ENCODE measurements around the gene TLX3.

TLX3 gene

DNA sequence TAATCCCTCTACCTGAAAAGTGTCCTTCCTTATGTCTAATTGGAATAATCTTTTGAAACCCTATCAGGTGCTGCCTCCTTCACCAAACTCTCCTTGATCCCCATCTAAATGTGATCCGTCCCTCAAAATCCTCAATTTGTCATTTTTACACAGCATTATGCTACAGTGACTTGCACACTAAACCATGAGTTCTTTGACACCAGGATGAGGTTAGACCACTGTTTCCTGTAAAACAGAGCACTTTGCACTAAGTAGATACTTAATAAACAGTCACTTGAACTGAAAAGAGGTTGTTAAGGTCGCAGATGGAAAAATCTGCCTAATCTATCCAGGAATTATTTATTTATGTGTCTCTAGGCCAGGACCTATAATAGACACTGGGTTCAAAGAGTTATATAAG is 44.2 kb upstream of the TLX3 start:
- H3K27ac ChIP-seq (ENCODE audit: low read length), result no peak overlapping the region
- H3K4me3 ChIP-seq (ENCODE audit: low read length), result no peak overlapping the region
- H2AFZ ChIP-seq (ENCODE audit: low read depth, low read length), result no peak overlapping the region
- H3K9me3 ChIP-seq (ENCODE audit: insufficient read depth, low read length), result no peaks in the 10 kb centered on the region
- no peak overlapping the region for H3K4me2 ChIP-seq (ENCODE audit: low read length)
- no peaks in the 10 kb centered on the region for H4K20me1 ChIP-seq (ENCODE audit: insufficient read depth, low read length)
- H3K36me3 ChIP-seq (replicated peaks; ENCODE audit: low read depth, low read length), result no peaks in the 10 kb centered on the region
- H3K27me3 ChIP-seq (ENCODE audit: low read depth, low read length), result peaks cover 32% of the 10 kb centered on the region
- TF ChIP-seq, protein P1, sequence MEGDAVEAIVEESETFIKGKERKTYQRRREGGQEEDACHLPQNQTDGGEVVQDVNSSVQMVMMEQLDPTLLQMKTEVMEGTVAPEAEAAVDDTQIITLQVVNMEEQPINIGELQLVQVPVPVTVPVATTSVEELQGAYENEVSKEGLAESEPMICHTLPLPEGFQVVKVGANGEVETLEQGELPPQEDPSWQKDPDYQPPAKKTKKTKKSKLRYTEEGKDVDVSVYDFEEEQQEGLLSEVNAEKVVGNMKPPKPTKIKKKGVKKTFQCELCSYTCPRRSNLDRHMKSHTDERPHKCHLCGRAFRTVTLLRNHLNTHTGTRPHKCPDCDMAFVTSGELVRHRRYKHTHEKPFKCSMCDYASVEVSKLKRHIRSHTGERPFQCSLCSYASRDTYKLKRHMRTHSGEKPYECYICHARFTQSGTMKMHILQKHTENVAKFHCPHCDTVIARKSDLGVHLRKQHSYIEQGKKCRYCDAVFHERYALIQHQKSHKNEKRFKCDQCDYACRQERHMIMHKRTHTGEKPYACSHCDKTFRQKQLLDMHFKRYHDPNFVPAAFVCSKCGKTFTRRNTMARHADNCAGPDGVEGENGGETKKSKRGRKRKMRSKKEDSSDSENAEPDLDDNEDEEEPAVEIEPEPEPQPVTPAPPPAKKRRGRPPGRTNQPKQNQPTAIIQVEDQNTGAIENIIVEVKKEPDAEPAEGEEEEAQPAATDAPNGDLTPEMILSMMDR (IDR thresholded peaks at IDR 0.05; ENCODE audit: low read depth, low read length), result no peak
- no peak for TF ChIP-seq EZH2phosphoT487 (IDR thresholded peaks at IDR 0.05; ENCODE audit: low read depth)
- H3K79me2 ChIP-seq (ENCODE audit: low read length), result no peaks in the 10 kb centered on the region
- H3K4me1 ChIP-seq (ENCODE audit: low read length), result no peaks in the 10 kb centered on the region
- H3K9ac ChIP-seq (ENCODE audit: low read length), result no peak overlapping the region

DNA sequence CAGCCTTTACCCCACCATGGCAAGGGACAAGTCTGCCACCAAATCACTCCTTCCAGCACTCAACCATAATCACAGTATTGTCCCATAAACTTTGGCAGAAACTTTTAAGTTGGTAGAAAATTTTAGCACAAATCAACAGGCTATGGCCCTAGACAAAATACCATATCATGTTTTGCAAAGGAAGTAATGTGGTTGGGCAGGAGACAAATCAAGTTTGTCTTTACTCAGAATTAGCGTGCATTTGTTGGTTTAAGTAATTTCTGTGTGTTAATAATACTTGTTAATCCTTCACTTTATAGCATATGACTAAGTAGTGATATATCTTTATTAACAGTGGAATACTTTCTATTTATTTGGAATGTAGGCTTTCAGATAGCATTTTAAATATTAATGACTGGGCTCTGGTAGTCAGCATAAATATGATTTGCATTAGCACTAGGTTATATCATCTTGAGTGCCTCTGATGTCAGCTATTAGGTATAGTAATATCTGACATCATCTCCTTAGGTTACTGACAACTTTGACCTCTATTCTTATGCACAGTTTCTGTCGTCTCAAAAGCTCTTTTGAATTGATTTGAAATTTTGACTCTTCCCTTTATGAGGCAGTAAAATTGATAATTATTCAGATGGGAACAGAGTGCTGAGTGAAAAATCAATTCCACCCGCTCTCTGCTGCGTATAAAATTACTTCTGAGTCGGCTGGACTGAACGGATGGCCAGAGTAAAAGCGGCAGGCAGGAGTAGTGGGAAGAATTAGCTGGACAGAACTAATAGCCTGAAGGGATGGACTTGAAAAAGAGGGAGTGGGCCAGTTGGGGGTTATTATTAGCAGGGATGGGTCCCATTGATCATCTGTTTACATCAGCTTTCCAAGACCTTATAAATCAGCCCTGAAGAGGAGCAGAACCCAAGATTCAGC is 40.1 kb upstream of the TLX3 start:
- Histone ChIP-seq H3K36me3 (replicated peaks; ENCODE audit: low read depth, low read length) (no peaks in the 10 kb centered on the region), H3K4me1 (ENCODE audit: low read length) (no peaks in the 10 kb centered on the region), H4K20me1 (ENCODE audit: insufficient read depth, low read length) (no peaks in the 10 kb centered on the region), H3K27me3 (ENCODE audit: low read depth, low read length) (peaks cover 42% of the 10 kb centered on the region), H3K9ac (ENCODE audit: low read length) (no peak overlapping the region), H3K79me2 (ENCODE audit: low read length) (no peaks in the 10 kb centered on the region), H2AFZ (ENCODE audit: low read depth, low read length) (no peak overlapping the region), H3K9me3 (ENCODE audit: insufficient read depth, low read length) (no peaks in the 10 kb centered on the region), H3K27ac (ENCODE audit: low read length) (no peak overlapping the region), H3K4me3 (ENCODE audit: low read length) (no peak overlapping the region), H3K4me2 (ENCODE audit: low read length) (no peak overlapping the region)
- no peak for TF ChIP-seq EZH2phosphoT487 (IDR thresholded peaks at IDR 0.05; ENCODE audit: low read depth)
- TF ChIP-seq, protein P1 (IDR thresholded peaks at IDR 0.05; ENCODE audit: low read depth, low read length), result no peak

DNA sequence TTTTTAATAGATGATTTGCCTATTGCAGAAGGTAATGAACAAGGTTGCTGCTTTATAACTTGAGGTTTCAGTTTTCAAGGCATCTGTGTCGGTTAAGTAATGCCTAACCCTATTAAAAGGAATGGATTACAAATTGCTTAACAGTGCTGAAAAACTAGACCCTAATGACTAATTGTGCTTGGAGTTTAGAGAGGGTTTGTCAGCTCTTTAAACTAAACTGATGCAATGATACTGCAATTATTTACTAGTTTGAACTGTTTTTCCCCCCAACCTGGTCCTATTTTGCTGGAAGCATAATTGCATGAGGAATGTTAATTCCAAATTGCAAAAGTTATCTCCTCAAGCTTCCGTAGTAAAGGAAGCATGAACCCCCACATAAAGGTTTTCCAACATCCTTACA is 39.3 kb upstream of the TLX3 start:
- no peak for TF ChIP-seq EZH2phosphoT487 (IDR thresholded peaks at IDR 0.05; ENCODE audit: low read depth)
- TF ChIP-seq, protein P1 (IDR thresholded peaks at IDR 0.05; ENCODE audit: low read depth, low read length), result no peak
- no peak overlapping the region for H3K9ac ChIP-seq (ENCODE audit: low read length)
- H3K27ac ChIP-seq (ENCODE audit: low read length), result no peak overlapping the region

DNA sequence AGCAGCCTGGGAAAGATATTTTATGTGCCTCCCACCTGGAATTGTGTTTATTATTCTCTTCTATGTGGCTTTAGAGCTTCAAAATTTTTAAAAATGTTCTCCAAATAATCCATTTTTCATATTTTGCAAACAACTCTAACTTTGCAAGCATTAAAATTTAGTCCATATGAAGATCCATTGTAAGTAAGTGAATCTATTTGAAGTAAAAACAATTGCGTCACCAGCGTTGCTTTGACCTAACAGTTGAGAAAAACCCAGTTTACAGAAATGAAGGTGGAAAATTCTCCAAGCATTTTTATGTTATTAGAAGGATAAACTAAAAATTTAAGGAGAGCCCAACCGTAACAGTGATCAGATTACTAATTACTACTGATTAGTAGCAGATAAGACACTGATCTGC is 38.9 kb upstream of the TLX3 start:
- H3K79me2 ChIP-seq (ENCODE audit: low read length), result no peaks in the 10 kb centered on the region
- H3K4me3 ChIP-seq (ENCODE audit: low read length), result no peak overlapping the region

More for the DNA sequence above, 39.3 kb upstream of the TLX3 start:
- Histone ChIP-seq H3K27me3 (ENCODE audit: low read depth, low read length) (peaks cover 42% of the 10 kb centered on the region), H4K20me1 (ENCODE audit: insufficient read depth, low read length) (no peaks in the 10 kb centered on the region), H2AFZ (ENCODE audit: low read depth, low read length) (no peak overlapping the region), H3K9me3 (ENCODE audit: insufficient read depth, low read length) (no peaks in the 10 kb centered on the region), H3K4me2 (ENCODE audit: low read length) (no peak overlapping the region), H3K36me3 (replicated peaks; ENCODE audit: low read depth, low read length) (no peaks in the 10 kb centered on the region), H3K4me1 (ENCODE audit: low read length) (no peaks in the 10 kb centered on the region), H3K4me3 (ENCODE audit: low read length) (no peak overlapping the region), H3K79me2 (ENCODE audit: low read length) (no peaks in the 10 kb centered on the region)

More for the DNA sequence above, 38.9 kb upstream of the TLX3 start:
- no peaks in the 10 kb centered on the region for H3K9me3 ChIP-seq (ENCODE audit: insufficient read depth, low read length)
- H3K36me3 ChIP-seq (replicated peaks; ENCODE audit: low read depth, low read length), result no peaks in the 10 kb centered on the region
- H2AFZ ChIP-seq (ENCODE audit: low read depth, low read length), result no peak overlapping the region
- H3K9ac ChIP-seq (ENCODE audit: low read length), result no peak overlapping the region
- no peaks in the 10 kb centered on the region for H3K4me1 ChIP-seq (ENCODE audit: low read length)
- no peak overlapping the region for H3K4me2 ChIP-seq (ENCODE audit: low read length)
- peaks cover 37% of the 10 kb centered on the region for H3K27me3 ChIP-seq (ENCODE audit: low read depth, low read length)
- TF ChIP-seq EZH2phosphoT487 (IDR thresholded peaks at IDR 0.05; ENCODE audit: low read depth), result no peak
- TF ChIP-seq, protein P1 (IDR thresholded peaks at IDR 0.05; ENCODE audit: low read depth, low read length), result no peak
- no peaks in the 10 kb centered on the region for H4K20me1 ChIP-seq (ENCODE audit: insufficient read depth, low read length)
- H3K27ac ChIP-seq (ENCODE audit: low read length), result no peak overlapping the region

Measured in OCI-LY3 (cell line).